Activated CD8-positive, alpha-beta memory T cell treated with anti-CD3 and anti-CD28 coated beads, Interleukin-2, amount 10 ng/mL, durations not matched to agents 7 days and 5 days (primary cell): ENCODE data around the gene ITPR1. TPM values are rescaled to one million over a fixed set of nuclear protein-coding genes. Genes with fewer than 3 reads are reported as not detected.

Source experiments
- ATAC-seq: fragments of 150-1000 bp; cut with Tn5 transposase; one replicate; pipeline ENCODE4 v1.10.0; 2021; ENCODE audit warnings: moderate library complexity
- CTCF ChIA-PET: fragments of 350-600 bp; sonication (Branson Sonifier 250); formaldehyde crosslinking; loops from one replicate; lab custom pipeline; 2021; ENCODE audit warnings: antibody characterized with exemption; lab: Charles Lee
- DNase-seq: peaks from one replicate; pipeline ENCODE4 v3.0.0-alpha.2; 2020
- H3K27ac Mint-ChIP-seq: one replicate; pipeline ENCODE4 v1.8.0; 2021; ENCODE audit warnings: mild to moderate bottlenecking, mixed read lengths
- H3K27me3 Mint-ChIP-seq: one replicate; pipeline ENCODE4 v1.8.0; 2021; ENCODE audit warnings: mixed read lengths
- H3K36me3 Mint-ChIP-seq: one replicate; pipeline ENCODE4 v1.8.0; 2021; ENCODE audit warnings: mild to moderate bottlenecking, mixed read lengths
- H3K4me1 Mint-ChIP-seq: one replicate; pipeline ENCODE4 v1.8.0; 2021; ENCODE audit warnings: mixed read lengths
- H3K4me3 Mint-ChIP-seq: one replicate; pipeline ENCODE4 v1.8.0; 2021; ENCODE audit warnings: mild to moderate bottlenecking, moderate library complexity, mixed read lengths
- H3K9me3 Mint-ChIP-seq: one replicate; pipeline ENCODE4 v1.8.0; 2022; ENCODE audit warnings: low read depth, mixed read lengths
- total RNA-seq, 2 experiments: library from RNA; stranded (reverse); gene quantifications; one replicate each; pipeline ENCODE4 v1.2.3, GENCODE V29; 2021

ITPR1 gene
- total RNA-seq, 2 experiments from 2014 or later, result 109 to 116 TPM

DNA sequence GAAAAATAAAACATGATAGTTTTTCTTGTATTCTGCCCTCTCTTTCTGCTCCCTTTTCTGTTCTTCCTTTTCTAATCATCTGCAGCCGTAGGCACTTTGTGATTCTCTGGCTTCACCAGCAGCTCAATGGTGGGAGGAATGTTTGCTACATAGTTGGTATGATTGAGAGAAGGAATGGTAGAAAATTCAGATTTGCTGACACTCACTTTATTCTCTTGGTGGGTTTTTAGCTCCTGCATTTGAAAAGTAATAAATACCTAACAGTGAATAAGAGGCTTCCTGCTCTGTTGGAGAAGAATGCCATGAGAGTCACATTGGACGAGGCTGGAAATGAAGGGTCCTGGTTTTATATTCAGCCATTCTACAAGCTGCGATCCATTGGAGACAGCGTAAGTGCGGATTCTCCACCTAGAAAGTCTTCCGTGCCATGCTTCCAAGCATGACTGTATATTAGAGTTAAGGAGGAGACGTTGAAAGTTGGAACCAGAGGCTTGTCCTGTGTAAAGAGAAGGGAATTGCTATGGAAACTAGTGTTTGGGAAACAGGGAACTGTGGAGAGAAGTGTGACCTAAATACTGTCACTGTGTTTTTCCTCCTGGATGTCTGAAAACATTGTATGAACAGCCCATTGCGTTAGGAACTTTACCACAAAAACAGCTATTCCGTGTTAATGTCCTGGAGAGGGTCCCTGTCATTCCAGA, 148.9 kb downstream of the ITPR1 start:
- Mint-ChIP-seq H3K4me1 (peaks cover 9% of the 10 kb centered on the region), H3K9me3 (no peaks in the 10 kb centered on the region), H3K4me3 (no peak overlapping the region), H3K27ac (no peak overlapping the region), H3K36me3 (peaks cover 33% of the 10 kb centered on the region), H3K27me3 (no peaks in the 10 kb centered on the region)
- CTCF ChIA-PET, result interaction anchor here (2.2 kb wide), 1 partner anchor 8 kb away, joined by 9 read pairs; no protein-coding TSS in a partner anchor
- no peak for ATAC-seq
- no peak for DNase-seq

DNA sequence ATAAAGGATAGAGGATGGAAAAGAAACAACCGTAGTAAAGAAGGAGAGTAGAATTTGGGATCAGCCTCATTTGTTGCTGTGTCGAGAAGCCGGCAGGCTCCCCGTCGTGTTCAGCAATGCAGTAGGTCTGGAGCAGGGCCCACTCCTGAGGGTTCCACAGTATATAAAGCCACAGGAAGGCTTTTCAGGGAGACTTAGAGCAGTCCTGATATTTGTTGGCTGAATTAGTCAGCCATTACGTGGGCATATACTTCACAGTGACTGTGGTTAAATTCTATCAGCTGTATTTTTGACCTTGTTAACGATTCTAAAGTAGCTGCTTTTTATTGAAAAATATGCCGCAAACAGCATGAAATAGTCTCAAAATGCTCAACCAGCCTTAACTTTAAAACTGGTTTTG, 149.5 kb downstream of the ITPR1 start:
- peaks cover 9% of the 10 kb centered on the region for H3K4me1 Mint-ChIP-seq
- H3K27me3 Mint-ChIP-seq, result no peaks in the 10 kb centered on the region
- H3K4me3 Mint-ChIP-seq, result no peak overlapping the region
- no peak for ATAC-seq
- peaks cover 39% of the 10 kb centered on the region for H3K36me3 Mint-ChIP-seq
- CTCF ChIA-PET, result interaction anchor here (0.7 to 2.2 kb wide), 2 partner anchors 9 to 292 kb away, joined by 4 to 9 read pairs; no protein-coding TSS in a partner anchor
- H3K27ac Mint-ChIP-seq, result no peak overlapping the region
- no peaks in the 10 kb centered on the region for H3K9me3 Mint-ChIP-seq
- DNase-seq, result no peak

DNA sequence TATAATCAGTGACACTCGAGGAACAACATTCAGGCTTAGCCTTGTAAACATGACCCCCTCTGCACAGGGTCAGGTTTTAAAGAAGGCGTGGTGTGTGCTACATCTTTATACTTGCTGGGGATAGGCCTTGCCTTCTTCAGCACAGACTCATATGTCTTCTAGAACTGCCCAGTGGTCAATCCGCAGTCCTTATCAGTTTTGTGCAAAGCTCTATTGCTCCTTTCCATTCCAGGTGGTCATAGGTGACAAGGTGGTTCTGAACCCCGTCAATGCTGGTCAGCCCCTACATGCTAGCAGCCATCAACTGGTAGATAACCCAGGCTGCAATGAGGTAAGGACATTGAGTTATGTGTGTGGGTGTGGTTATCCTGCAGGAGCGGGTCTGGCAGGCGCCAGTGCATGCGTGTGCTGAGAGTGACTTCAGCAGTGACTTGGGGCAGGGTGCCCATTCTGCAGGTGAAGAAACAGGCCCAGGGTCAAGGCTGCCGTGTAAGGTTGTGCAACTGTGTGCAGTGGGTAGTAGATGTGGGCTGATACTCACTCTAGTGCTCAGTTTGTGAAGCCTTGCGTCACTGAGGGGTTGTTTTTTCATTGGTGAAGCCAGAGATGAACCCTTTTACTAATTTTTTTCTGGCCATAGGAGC, 150.9 kb downstream of the ITPR1 start:
- Mint-ChIP-seq H3K4me1 (peaks cover 9% of the 10 kb centered on the region), H3K4me3 (no peak overlapping the region), H3K9me3 (no peaks in the 10 kb centered on the region), H3K27ac (no peak overlapping the region), H3K27me3 (no peaks in the 10 kb centered on the region), H3K36me3 (peaks cover 49% of the 10 kb centered on the region)
- ATAC-seq (no peak), DNase-seq (no peak)
- CTCF ChIA-PET, result no interaction called here

DNA sequence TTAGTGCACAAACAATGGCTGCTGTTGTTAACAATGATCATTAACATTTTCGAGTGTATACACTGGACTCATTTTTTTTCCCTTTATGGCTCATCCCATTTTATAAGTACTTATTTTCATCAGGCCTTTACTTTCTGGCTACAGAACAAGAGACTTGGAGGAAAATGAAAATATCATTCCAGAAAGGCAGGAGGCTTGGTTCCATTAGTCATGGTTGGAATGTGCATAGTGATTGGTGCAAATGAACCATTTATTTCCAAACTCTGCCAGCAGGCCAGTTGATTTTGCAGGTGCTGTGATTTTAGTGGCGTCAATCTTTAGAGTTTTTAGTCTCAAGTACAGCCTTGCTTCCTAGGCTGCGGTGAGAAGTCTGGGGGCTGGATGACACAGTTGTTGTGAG, 151.8 kb downstream of the ITPR1 start:
- CTCF ChIA-PET, result no interaction called here
- no peak for ATAC-seq

DNA sequence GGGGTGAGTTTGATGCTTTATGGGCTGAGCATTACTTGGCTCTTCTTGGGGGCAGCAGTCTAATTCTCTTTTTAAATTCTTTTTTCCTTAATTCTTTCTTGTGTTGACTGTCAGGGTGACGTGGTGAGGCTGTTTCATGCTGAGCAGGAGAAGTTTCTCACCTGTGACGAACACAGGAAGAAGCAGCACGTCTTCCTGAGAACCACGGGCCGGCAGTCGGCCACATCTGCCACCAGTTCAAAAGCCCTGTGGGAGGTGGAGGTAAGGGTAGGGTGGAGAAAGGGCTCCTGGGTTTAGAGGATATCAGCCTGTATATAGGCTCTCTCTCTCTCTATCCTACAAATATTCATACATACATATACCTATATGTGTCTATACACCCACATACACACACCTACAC, 152.3 kb downstream of the ITPR1 start:
- ATAC-seq, result no peak
- Mint-ChIP-seq H3K4me3 (no peak overlapping the region), H3K9me3 (no peaks in the 10 kb centered on the region), H3K27me3 (no peaks in the 10 kb centered on the region), H3K4me1 (peaks cover 9% of the 10 kb centered on the region), H3K27ac (no peak overlapping the region), H3K36me3 (peaks cover 57% of the 10 kb centered on the region)
- CTCF ChIA-PET, result interaction anchor here (1.6 kb wide), 1 partner anchor 12 kb away, joined by 6 read pairs; no protein-coding TSS in a partner anchor
- DNase-seq, result no peak

More for the DNA sequence above, 151.8 kb downstream of the ITPR1 start:
- Mint-ChIP-seq H3K4me1 (peaks cover 9% of the 10 kb centered on the region), H3K27ac (no peak overlapping the region), H3K4me3 (no peak overlapping the region), H3K9me3 (no peaks in the 10 kb centered on the region), H3K27me3 (no peaks in the 10 kb centered on the region), H3K36me3 (peaks cover 56% of the 10 kb centered on the region)
- DNase-seq, result no peak

DNA sequence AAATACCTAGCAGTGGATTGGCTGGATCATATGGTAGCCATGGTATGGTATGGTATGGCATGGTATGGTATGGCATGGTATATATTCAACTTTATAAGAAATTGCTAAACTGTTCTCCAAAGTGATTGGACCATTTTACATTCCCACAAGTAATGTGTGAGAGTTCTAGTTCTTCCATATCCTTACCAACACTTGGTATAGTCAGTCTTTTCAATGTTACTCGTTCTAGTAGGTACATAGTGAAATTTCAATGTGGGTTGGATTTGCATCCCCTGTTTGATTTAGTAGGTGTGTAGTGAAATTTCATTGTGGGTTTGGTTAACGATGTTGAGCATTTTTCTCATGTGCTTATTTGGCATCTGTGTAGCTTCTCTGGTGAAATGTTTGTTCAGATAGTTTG, 154.3 kb downstream of the ITPR1 start:
- Mint-ChIP-seq H3K4me3 (no peak overlapping the region), H3K27ac (no peak overlapping the region), H3K27me3 (no peaks in the 10 kb centered on the region), H3K36me3 (peaks cover 62% of the 10 kb centered on the region), H3K4me1 (peaks cover 9% of the 10 kb centered on the region), H3K9me3 (no peaks in the 10 kb centered on the region)
- no peak for DNase-seq
- no peak for ATAC-seq
- CTCF ChIA-PET, result no interaction called here

DNA sequence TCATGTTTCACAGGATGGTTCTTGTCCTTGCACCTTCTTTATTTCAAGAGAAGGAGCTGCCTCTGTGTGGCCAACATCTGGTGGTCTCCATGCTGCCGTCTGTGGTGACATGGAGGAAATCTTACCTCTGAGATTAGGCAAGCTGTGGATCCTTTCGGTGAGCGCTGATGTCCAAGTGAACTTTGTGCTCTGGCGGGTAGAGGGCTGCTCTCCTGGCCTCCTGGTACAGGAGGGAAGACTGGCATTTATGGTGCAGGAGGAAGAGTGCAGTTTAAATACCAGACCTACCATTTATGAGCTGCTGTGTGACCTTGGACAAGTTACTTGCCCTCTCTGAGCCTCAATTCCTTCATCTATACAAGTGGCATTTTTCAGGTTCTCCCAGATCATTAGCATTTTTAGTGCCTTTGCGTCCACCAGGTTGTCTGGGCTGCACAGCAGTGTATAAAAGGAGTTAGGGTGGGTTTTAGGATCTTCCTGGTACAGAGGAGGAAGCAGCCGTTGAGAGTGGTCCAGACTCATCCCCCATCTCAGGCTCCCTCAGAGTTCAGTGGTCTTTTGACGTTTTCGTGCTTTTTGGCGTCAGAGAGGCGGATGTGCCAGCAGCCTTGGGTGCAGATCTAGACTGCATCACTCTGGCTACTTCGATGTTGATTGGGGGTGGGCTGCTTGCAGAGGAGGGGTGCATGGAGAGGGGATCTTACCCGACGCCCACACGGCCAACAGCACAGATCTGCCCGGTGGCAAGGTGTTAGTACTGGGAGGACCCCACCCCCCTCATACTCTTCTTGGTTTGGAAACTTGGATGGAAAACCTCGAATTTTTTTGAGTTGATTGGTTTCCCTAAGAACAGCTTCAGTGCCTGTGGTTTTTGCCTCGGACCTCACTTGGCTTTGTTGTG, 162.2 kb downstream of the ITPR1 start:
- DNase-seq (no peak), ATAC-seq (no peak)
- no peaks in the 10 kb centered on the region for H3K27me3 Mint-ChIP-seq
- H3K9me3 Mint-ChIP-seq, result no peaks in the 10 kb centered on the region
- H3K27ac Mint-ChIP-seq, result no peak overlapping the region
- H3K4me1 Mint-ChIP-seq, result no peaks in the 10 kb centered on the region
- CTCF ChIA-PET, result interaction anchor here (1.6 kb wide), 1 partner anchor 56 kb away, joined by 6 read pairs; no protein-coding TSS in a partner anchor
- no peak overlapping the region for H3K4me3 Mint-ChIP-seq
- peaks cover 36% of the 10 kb centered on the region for H3K36me3 Mint-ChIP-seq

DNA sequence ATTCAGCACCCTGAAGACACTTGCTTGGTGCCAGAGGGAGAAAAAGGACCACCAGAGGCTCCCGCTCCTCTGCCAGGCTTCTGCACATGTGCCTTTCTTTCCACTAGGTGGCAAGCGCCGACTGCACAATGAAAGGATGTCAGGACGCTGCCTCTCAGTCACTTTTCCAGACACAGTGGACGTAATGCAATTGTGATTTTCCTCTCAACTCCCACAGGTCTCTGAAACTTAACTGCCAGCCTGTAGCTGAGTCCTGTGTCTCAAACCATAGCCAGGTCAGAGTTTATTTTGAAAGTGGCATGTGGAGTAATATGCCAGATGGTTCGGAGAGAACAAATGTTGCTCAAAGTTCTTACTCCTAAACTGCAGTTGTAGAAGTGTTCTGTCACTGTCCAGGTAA, 162.9 kb downstream of the ITPR1 start:
- CTCF ChIA-PET, result interaction anchor here (1.6 kb wide), 1 partner anchor 55 kb away, joined by 6 read pairs; no protein-coding TSS in a partner anchor
- DNase-seq, result no peak

DNA sequence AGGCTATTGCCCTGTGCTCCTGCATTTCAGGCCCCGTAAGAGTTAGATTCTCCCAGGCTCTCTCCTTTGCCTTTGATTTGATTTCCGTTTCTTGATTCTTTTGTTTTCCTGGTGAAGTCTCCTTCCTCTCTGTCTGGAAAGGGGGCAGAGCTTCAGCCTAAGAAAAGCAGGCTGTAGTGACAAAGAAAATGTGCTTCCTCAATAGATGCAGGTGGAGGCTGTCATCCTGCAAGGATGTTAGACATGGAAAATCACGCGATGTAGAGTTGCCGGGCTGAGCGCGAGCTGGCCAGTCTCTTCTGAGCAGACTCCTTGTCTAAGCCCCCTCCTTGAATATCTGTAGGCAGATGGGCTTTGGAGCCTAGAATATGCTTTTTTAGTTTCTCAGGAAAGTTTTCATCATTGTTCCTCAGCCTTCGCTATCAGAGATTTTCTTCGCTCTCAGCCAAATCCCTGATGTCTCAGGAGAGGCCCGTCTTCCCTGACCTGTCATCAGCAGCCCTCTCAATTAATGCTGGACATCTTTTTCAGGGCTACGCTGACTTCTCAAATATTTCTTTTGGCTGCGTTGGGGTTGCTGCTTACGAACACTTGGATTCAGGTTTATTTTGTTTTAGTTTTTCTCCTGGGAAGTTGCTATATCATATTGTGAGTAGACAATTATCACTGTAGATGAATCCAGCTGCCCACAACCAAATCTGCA, 163.6 kb downstream of the ITPR1 start:
- Mint-ChIP-seq H3K4me1 (no peaks in the 10 kb centered on the region), H3K27me3 (no peaks in the 10 kb centered on the region)

More for the DNA sequence above, 162.9 kb downstream of the ITPR1 start:
- no peak overlapping the region for H3K4me3 Mint-ChIP-seq
- no peak for ATAC-seq
- no peaks in the 10 kb centered on the region for H3K4me1 Mint-ChIP-seq
- H3K27me3 Mint-ChIP-seq, result no peaks in the 10 kb centered on the region
- H3K36me3 Mint-ChIP-seq, result peaks cover 36% of the 10 kb centered on the region
- H3K9me3 Mint-ChIP-seq, result no peaks in the 10 kb centered on the region
- H3K27ac Mint-ChIP-seq, result no peak overlapping the region

DNA sequence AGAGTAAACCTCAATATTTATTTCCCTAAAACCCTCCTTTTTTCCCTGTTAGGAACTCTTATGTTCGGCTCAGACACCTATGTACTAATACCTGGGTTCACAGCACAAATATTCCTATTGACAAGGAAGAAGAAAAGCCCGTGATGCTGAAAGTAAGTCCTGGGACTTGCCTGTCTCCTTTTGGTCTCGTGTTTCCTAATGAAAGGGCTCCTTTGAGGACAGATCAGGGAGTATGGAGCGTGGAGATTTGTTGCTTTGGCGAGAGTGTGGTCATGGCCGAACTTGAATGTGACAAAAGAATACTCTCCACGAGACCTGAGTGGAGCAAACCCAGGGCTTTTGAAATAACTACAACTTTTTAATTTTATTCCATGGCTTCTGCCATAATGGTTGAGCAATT, 167.8 kb downstream of the ITPR1 start:
- no peak for DNase-seq
- no peaks in the 10 kb centered on the region for H3K4me1 Mint-ChIP-seq
- CTCF ChIA-PET, result no interaction called here
- no peak overlapping the region for H3K27ac Mint-ChIP-seq
- peaks cover 36% of the 10 kb centered on the region for H3K36me3 Mint-ChIP-seq
- ATAC-seq, result no peak
- H3K9me3 Mint-ChIP-seq, result no peaks in the 10 kb centered on the region
- H3K4me3 Mint-ChIP-seq, result no peak overlapping the region
- no peaks in the 10 kb centered on the region for H3K27me3 Mint-ChIP-seq

More for the DNA sequence above, 163.6 kb downstream of the ITPR1 start:
- no peak for DNase-seq
- Mint-ChIP-seq H3K36me3 (peaks cover 35% of the 10 kb centered on the region), H3K27ac (no peak overlapping the region), H3K4me3 (no peak overlapping the region), H3K9me3 (no peaks in the 10 kb centered on the region)
- no peak for ATAC-seq
- CTCF ChIA-PET, result no interaction called here

DNA sequence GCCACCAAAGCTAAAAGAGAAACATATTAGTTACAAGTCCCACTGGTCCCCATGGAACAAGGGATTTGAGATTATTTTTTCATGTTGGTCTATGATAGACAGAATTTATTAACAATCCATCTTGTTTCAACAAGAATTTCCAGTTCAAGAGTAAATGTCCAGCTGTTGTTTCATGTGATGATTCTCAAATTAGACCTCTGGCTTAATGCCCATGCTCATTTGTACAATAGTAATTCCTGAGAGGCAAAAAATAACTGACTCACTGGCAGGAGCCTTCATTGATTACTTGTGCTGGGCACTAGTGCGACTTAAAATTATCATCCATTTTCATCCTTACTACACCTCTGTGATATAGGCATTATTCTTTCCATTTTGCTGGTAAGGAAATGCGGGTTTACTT, 171.3 kb downstream of the ITPR1 start:
- H3K27me3 Mint-ChIP-seq, result no peaks in the 10 kb centered on the region
- no peaks in the 10 kb centered on the region for H3K4me1 Mint-ChIP-seq
- no peak for ATAC-seq
- no peaks in the 10 kb centered on the region for H3K9me3 Mint-ChIP-seq
- no peak overlapping the region for H3K27ac Mint-ChIP-seq
- H3K36me3 Mint-ChIP-seq, result peaks cover 47% of the 10 kb centered on the region
- DNase-seq, result no peak
- no peak overlapping the region for H3K4me3 Mint-ChIP-seq
- CTCF ChIA-PET, result no interaction called here

DNA sequence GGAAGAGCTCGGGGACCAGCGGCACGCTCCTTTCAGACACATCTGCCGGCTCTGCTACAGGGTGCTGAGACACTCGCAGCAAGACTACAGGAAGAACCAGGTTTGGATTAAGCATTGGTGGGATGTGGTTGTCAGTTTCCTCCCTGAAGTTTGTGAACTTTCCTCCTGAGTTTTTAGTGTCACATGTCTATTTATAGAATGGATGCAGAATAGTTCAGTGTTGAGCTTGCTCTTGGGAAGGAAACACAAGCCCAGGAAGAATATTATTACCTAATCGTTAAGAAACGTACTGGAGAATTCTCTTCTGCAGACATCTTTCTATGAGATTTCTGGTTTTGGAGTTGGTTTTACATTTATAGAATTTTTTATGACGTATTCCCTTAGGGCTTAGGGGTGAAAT, 172.0 kb downstream of the ITPR1 start:
- H3K4me3 Mint-ChIP-seq, result no peak overlapping the region
- no peaks in the 10 kb centered on the region for H3K4me1 Mint-ChIP-seq
- CTCF ChIA-PET, result interaction anchor here (0.7 kb wide), 1 partner anchor 38 kb away, joined by 3 read pairs; no protein-coding TSS in a partner anchor
- H3K9me3 Mint-ChIP-seq, result no peaks in the 10 kb centered on the region
- H3K27me3 Mint-ChIP-seq, result no peaks in the 10 kb centered on the region
- no peak overlapping the region for H3K27ac Mint-ChIP-seq
- peaks cover 52% of the 10 kb centered on the region for H3K36me3 Mint-ChIP-seq
- DNase-seq, result no peak
- ATAC-seq, result no peak

DNA sequence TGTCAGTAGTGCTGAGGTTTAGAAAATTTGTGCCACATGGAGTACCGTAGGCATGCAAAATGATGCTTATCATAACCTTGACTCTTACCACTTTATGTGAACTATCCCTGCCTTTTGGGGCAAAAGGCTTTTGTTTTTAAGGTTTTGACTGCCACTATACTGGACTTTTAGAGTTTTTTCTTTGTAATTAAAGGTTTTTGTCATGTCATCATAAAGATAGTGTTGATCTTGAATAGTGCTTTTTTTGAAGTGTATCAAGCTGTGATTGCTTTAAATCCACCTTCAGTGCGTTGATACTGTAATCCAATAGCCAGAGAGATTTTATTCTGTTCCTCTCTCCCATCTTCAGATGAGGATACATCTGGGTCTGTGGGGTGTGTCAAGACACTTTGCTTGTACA, 172.9 kb downstream of the ITPR1 start:
- Mint-ChIP-seq H3K36me3 (peaks cover 57% of the 10 kb centered on the region), H3K27ac (no peak overlapping the region), H3K9me3 (no peaks in the 10 kb centered on the region), H3K4me3 (no peak overlapping the region), H3K4me1 (no peaks in the 10 kb centered on the region), H3K27me3 (no peaks in the 10 kb centered on the region)
- no peak for DNase-seq
- CTCF ChIA-PET, result no interaction called here
- no peak for ATAC-seq
